ENCODE data around the gene KIAA1549.

The KIAA1549 gene

GRCh38 chr7:138903186-138903820 lies 77.9 kb downstream of the KIAA1549 start:
- peak; percentile 45 to 87 (median 67) for DNase-seq

DNA sequence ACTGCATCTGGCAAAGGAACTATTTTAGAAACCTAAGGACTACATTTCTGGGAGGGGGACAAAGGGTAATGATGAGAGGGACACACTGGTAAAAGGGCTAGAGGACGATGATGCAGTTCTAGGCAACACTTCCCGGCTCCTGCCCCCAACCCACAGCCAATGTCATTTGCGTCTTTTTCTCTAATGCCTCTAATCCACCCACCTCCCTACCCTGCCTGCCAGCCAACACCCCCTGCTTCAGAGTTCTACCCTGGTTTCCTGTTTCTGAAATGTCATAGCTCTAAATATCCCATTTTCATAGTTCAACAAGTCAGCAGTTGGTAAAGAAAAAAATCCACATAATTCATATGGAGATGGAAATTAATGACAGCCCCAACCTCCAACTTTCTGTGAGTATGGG lies 79.0 kb downstream of the KIAA1549 start:
- DNase-seq: no peak

DNA sequence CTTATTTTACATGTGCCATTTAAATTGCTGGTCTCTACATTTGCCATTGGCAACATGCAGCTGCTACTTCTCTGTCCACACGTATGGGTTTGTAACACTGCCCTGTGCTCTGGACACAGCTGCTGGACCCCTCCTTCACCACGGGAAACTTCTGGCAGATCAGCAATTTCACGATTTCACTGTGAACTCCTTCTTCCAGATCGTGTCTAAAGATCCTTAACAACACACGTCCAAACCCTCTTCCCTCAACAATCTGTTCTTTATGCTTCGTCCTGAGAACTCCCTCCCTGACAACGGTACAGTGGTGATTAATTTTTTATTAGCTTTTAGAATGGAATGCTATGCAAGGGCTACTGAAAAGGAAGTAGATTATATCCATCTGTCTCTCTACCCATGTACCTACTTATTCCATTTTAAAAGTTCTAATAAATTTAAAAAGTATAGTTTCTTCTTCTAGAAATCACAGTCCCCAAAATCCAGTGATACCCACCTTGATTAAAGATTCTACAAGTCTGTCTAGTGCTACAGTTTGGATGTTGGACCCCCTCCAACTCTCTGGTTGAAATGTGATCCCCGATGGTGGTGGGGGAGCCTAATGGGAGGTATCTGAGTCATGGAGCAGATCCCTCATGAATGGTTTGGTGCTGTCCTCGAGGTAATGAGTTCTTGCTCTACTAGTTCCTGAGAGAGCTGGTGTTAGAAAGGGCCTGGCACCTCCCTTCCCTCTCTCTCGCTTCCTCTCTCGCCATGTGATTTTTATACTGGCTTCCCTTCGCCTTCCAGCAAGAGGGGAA lies 81.0 kb downstream of the KIAA1549 start:
- DNase-seq: no peak

GRCh38 chr7:138898802-138899201 lies 82.4 kb downstream of the KIAA1549 start:
- DNase-seq: no peak

GRCh38 chr7:138898255-138898654 lies 82.9 kb downstream of the KIAA1549 start:
- DNase-seq: peak in 1 of 5 donors; percentile 35

- no peak for DNase-seq
Measured at GRCh38 chr7:138895679-138896078, 85.5 kb downstream of the KIAA1549 start.

DNA sequence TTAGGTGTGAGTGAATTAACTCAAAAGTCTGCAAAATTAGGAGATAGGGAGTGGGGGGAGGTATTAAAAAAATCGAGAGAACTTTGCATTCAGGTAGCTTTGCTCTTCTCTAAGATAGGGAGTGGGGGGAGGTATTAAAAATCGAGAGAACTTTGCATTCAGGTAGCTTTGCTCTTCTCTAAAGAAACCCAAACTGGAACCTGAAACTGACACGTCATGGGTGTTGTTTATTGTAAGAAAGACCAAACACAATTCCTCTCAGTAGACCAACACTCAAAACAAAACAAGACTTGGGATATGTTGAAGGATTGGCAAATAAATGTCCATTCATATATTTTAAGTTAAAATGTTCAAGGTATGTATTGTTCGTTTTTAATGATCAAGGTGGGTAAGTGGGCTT lies 87.9 kb downstream of the KIAA1549 start:
- DNase-seq: no peak

GRCh38 chr7:138892812-138893211 lies 88.4 kb downstream of the KIAA1549 start:
- DNase-seq: no peak

- DNase-seq: no peak
Measured at GRCh38 chr7:138892006-138892630, 89.1 kb downstream of the KIAA1549 start.

GRCh38 chr7:138891446-138891810 lies 89.8 kb downstream of the KIAA1549 start:
- no peak for DNase-seq

DNA sequence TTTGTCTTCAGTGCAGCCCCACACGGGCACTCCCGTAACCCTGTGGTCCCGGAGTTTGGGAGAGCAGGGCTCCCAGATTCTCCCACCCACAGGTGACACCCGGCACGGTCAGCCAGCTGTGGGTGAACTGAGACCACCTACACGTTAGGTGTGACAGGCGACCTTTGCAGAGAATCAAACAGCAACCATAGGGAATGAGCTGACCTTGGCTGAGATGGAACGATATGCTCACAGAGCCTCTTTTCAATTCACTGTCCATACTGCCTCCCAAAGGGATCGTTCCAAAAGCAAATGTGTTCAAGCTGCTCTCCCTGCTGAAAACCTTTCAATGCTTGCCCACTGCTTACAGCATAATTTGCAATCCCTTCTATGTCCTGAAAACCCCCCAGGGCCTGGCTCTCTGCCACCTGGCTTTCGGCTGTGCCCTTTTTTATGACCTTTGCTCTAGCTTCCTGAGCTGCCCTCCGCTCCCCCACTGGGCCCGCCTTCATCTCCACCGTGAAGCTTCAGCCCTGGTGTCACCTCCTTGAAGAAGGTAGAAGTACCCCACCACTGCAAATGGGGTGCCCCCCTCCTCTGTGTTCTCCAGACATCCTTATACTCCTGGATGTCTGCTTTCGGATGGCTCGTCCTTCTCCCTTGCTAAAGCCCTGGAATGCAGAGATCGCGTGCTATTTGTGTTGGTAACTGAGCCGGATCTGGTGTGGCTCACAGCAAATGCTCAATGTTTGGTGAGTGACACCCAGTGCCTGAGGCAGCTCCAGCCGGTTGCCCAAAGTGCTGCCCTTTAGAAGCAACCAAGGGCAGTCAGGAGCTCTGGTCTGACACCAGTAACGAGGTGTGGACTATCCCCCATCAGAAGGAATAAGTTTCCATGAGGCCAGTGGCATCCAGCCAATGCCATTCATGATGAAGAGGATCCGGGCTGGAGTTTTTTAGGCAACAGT lies 90.4 kb downstream of the KIAA1549 start:
- no peak for DNase-seq

- no peak for DNase-seq
Measured at GRCh38 chr7:138889582-138890498, 91.3 kb downstream of the KIAA1549 start.

DNA sequence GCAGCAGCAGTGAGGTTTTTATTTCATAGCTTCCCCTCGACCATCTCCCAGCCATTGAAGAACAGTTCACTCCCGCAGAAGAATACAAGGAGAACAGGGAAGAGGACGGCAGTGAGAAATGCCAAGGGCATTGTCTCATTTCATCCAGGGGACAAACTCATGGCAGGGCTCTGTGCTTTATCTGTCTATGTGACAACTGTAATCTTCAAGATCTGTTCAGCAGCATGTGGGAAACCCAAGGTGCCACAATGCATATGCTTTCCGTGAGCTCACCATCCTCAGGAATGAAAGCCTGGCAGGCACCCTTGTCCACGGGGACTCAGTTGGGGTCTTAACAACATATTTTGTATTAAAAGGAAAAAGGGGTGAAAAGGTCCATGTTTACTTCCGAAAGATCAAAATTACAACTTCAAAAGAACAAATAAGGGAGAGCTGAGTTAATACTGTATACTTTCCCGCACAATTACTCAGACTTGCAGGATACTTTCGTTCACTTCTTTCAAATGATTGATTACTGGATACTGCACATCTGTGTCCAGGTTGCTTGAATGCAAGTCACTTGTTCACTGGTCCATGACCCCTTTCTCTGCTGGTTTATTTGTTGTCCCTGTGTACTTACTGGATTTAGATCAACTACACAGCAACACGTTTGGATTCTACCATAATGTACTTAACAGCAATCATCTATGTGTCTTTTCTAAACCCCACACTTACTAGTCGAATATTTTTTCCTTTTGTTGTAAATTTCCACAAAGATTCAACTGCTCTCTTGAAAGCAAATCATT lies 93.1 kb downstream of the KIAA1549 start:
- DNase-seq: no peak

DNA sequence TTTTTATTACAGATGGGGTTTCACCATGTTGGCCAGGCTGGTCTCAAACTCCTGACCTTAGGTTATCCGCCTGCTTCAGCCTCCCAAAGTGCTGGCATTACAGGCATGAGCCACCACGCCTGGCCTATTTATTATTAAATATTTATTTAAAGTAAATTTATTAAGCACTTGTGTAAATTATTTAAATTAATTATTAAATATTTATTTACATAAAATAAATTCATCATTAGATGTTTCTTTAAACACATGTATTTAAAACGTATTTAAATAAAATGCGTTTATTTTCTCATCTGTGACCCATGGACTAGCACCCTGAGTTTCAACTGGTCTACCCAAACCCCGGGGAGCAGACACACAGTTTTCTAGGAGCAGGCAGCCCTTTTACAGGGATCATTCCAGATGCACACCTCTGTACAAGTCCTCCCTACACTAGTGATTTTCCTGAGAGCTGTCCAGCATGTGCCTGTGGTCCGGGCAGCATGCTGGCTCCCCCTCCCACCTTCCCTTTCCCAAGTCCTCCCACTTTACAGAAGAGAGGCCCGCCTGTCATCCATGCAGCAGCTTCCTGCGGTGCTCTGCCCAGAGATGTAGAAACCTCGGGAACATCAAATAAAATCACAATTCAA lies 94.0 kb downstream of the KIAA1549 start:
- DNase-seq: no peak

DNA sequence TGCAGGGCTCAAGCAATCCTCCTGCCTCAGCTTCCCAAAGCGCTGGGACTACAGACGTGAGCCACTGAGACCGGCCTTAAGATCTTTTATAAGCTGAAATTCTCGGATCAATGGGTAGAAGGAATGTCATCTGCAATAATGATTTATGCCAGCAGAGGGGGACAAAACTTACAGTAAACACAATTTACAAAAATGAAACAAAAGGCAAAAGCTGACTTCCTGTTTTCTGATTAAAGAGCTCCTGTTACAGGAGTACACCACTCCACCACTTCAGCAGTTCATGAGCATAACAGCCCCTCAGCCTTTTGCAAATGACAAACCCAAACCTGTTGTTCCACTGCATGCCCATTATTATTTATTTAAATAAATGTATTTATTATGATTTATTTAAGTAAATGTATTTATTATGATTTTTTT lies 94.7 kb downstream of the KIAA1549 start:
- DNase-seq: peak in 3 of 5 donors; percentile 23 to 81 (median 50)

- no peak for DNase-seq
Measured at GRCh38 chr7:138885383-138886147, 95.6 kb downstream of the KIAA1549 start.

DNA sequence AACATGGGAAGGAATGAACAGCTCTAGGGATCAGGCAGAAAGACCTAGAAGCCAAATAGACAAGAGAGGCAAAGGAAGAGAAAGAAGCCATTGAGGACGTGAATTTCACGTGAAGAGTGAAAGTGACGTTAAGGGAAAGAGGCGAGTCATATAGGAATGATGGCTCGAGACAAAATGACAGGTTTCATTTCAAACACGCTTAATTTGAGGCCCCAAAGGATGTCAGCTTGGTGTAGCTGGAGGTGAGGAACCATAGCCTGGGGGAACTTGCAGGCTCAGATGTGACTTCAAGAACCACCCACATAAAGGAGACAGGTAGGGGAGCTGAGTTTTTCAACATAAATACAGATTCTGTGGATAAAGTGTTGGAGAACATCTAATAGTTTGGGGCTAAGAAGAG lies 98.9 kb downstream of the KIAA1549 start:
- peak in 1 of 5 donors; percentile 49 for DNase-seq

DNA sequence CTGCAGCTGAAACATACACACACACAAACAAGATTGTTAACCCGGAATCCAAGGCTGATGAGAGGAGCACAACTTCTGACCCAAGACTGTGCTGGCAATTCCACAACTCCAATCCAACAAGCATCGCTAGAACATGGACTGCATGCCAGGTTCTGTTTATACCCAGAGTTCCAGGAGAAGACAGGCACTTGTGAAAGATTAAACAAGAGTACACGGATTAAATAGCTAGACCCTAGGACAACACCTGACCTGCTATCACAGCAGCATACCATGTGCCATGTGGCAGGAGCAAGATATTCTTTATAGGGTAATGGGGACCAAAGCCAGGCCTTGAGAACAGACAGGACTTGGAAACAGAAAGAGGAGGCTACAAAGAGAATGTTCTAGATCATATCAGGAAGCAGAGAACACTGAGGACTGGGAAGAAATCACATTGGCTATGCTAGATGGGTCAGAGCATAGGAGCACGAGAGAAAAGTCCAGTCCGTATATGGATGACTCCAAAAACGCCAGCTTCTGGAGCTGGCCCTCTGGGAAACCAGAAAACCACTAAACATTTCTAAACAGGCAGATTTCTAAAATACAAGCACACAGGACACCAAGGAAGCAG lies 99.5 kb downstream of the KIAA1549 start:
- DNase-seq: no peak
